ENCODE data around the gene PDE3A. TPM values are rescaled to one million over a fixed set of nuclear protein-coding genes. Genes with fewer than 3 reads are reported as not detected.

Gene PDE3A
- total RNA-seq, 1 experiment from 2014 or later, result 19.9 TPM

GRCh38 chr12:20557096-20557495 is 188.8 kb downstream of the PDE3A start:
- Mint-ChIP-seq H3K27me3 (ENCODE audit: unreplicated experiment) (no peaks in the 10 kb centered on the region), H3K36me3 (ENCODE audit: insufficient read depth, unreplicated experiment) (peaks cover 2% of the 10 kb centered on the region), H3K4me3 (ENCODE audit: low read depth, unreplicated experiment) (no peak overlapping the region), H3K4me1 (ENCODE audit: low read depth, unreplicated experiment) (no peaks in the 10 kb centered on the region), H3K27ac (ENCODE audit: unreplicated experiment) (no peak overlapping the region), H3K9me3 (ENCODE audit: low read depth, unreplicated experiment) (peaks cover 2% of the 10 kb centered on the region)
- intact Hi-C loops (cut with micrococcal nuclease; ENCODE audit: unreplicated experiment), result no loop called here
- no peak for DNase-seq
- CTCF ChIA-PET, result interaction anchor here (0.8 kb wide), 1 partner anchor 33 kb away, joined by 3 read pairs; no protein-coding TSS in a partner anchor
- no peak for TF ChIP-seq CTCF (IDR thresholded peaks at IDR 0.05; ENCODE audit: unreplicated experiment)
- no TSS peak for BruUV-seq (replicated peaks)

GRCh38 chr12:20560935-20561334 is 192.6 kb downstream of the PDE3A start:
- Mint-ChIP-seq H3K9me3 (ENCODE audit: low read depth, unreplicated experiment) (no peaks in the 10 kb centered on the region), H3K27ac (ENCODE audit: unreplicated experiment) (no peak overlapping the region), H3K36me3 (ENCODE audit: insufficient read depth, unreplicated experiment) (no peaks in the 10 kb centered on the region), H3K4me1 (ENCODE audit: low read depth, unreplicated experiment) (no peaks in the 10 kb centered on the region), H3K27me3 (ENCODE audit: unreplicated experiment) (no peaks in the 10 kb centered on the region), H3K4me3 (ENCODE audit: low read depth, unreplicated experiment) (no peak overlapping the region)
- no peak for DNase-seq
- no peak for TF ChIP-seq CTCF (IDR thresholded peaks at IDR 0.05; ENCODE audit: unreplicated experiment)
- BruUV-seq (replicated peaks), result no TSS peak
- intact Hi-C loops (cut with micrococcal nuclease; ENCODE audit: unreplicated experiment), result no loop called here
- CTCF ChIA-PET, result no interaction called here

- no peak overlapping the region for H3K4me3 Mint-ChIP-seq (ENCODE audit: low read depth, unreplicated experiment)
- no peaks in the 10 kb centered on the region for H3K4me1 Mint-ChIP-seq (ENCODE audit: low read depth, unreplicated experiment)
- no peaks in the 10 kb centered on the region for H3K36me3 Mint-ChIP-seq (ENCODE audit: insufficient read depth, unreplicated experiment)
- H3K9me3 Mint-ChIP-seq (ENCODE audit: low read depth, unreplicated experiment), result no peaks in the 10 kb centered on the region
- DNase-seq, result no peak
- H3K27me3 Mint-ChIP-seq (ENCODE audit: unreplicated experiment), result no peaks in the 10 kb centered on the region
- CTCF ChIA-PET, result interaction anchor here (0.7 to 1.1 kb wide), 2 partner anchors 9 to 1390 kb away, joined by 3 read pairs; no protein-coding TSS in a partner anchor
- no peak overlapping the region for H3K27ac Mint-ChIP-seq (ENCODE audit: unreplicated experiment)
- TF ChIP-seq CTCF (IDR thresholded peaks at IDR 0.05; ENCODE audit: unreplicated experiment), result no peak
- BruUV-seq (replicated peaks), result no TSS peak
- intact Hi-C loops (cut with micrococcal nuclease; ENCODE audit: unreplicated experiment), result no loop called here
Observed at GRCh38 chr12:20561871-20562270, 193.5 kb downstream of the PDE3A start.

GRCh38 chr12:20567413-20567812 is 199.1 kb downstream of the PDE3A start:
- no TSS peak for BruUV-seq (replicated peaks)
- no peaks in the 10 kb centered on the region for H3K36me3 Mint-ChIP-seq (ENCODE audit: insufficient read depth, unreplicated experiment)
- no peaks in the 10 kb centered on the region for H3K4me1 Mint-ChIP-seq (ENCODE audit: low read depth, unreplicated experiment)
- DNase-seq, result no peak
- H3K27ac Mint-ChIP-seq (ENCODE audit: unreplicated experiment), result no peak overlapping the region
- H3K27me3 Mint-ChIP-seq (ENCODE audit: unreplicated experiment), result no peaks in the 10 kb centered on the region
- no peak overlapping the region for H3K4me3 Mint-ChIP-seq (ENCODE audit: low read depth, unreplicated experiment)
- TF ChIP-seq CTCF (IDR thresholded peaks at IDR 0.05; ENCODE audit: unreplicated experiment), result no peak
- CTCF ChIA-PET, result no interaction called here
- intact Hi-C loops (cut with micrococcal nuclease; ENCODE audit: unreplicated experiment), result no loop called here
- H3K9me3 Mint-ChIP-seq (ENCODE audit: low read depth, unreplicated experiment), result no peaks in the 10 kb centered on the region
